GM19025 (cell line): Measurements from ENCODE around the gene STARD3NL.
"Not testable (repeated sequence)": the region's sequence is repeated elsewhere in the genome, so short reads cannot be mapped to it uniquely, and the experiment has no call there.

Source experiments
- ATAC-seq: cut with Tn5 transposase; IDR thresholded peaks from one replicate; pipeline ENCODE4 v1.9.1; 2021; ENCODE audit warnings: mild to moderate bottlenecking, low read depth, moderate library complexity; ENCODE audit not compliant: unreplicated experiment

STARD3NL gene

GRCh38 chr7:38220452-38220851 lies 42.4 kb downstream of the STARD3NL start:
- peak; percentile 58 for ATAC-seq

GRCh38 chr7:38222481-38223096 lies 44.5 kb downstream of the STARD3NL start:
- ATAC-seq = no peak

GRCh38 chr7:38223306-38223705 lies 45.3 kb downstream of the STARD3NL start:
- ATAC-seq = no peak

GRCh38 chr7:38224392-38224791 lies 46.3 kb downstream of the STARD3NL start:
- ATAC-seq = no peak

- ATAC-seq = no peak
Measured at GRCh38 chr7:38229386-38229785, 51.3 kb downstream of the STARD3NL start.

- no peak for ATAC-seq
Measured at GRCh38 chr7:38229884-38230642, 52.0 kb downstream of the STARD3NL start.

GRCh38 chr7:38232502-38233366 lies 54.7 kb downstream of the STARD3NL start:
- ATAC-seq = peak; percentile 73

- not testable (repeated sequence) for ATAC-seq
Measured at GRCh38 chr7:38234759-38235158, 56.7 kb downstream of the STARD3NL start.

GRCh38 chr7:38235606-38236005 lies 57.6 kb downstream of the STARD3NL start:
- ATAC-seq = no peak

GRCh38 chr7:38239129-38239528 lies 61.1 kb downstream of the STARD3NL start:
- not testable (repeated sequence) for ATAC-seq

GRCh38 chr7:38241071-38241470 lies 63.0 kb downstream of the STARD3NL start:
- no peak for ATAC-seq

GRCh38 chr7:38242814-38243213 lies 64.8 kb downstream of the STARD3NL start:
- no peak for ATAC-seq

- ATAC-seq = not testable (repeated sequence)
Measured at GRCh38 chr7:38243345-38243744, 65.3 kb downstream of the STARD3NL start.

GRCh38 chr7:38244516-38244915 lies 66.5 kb downstream of the STARD3NL start:
- no peak for ATAC-seq

- ATAC-seq = no peak
Measured at GRCh38 chr7:38245409-38245977, 67.4 kb downstream of the STARD3NL start.

GRCh38 chr7:38248069-38248567 lies 70.1 kb downstream of the STARD3NL start:
- ATAC-seq = no peak

- ATAC-seq = peak; percentile 69
Measured at GRCh38 chr7:38249849-38250248, 71.8 kb downstream of the STARD3NL start.

- no peak for ATAC-seq
Measured at GRCh38 chr7:38257350-38257677, 79.3 kb downstream of the STARD3NL start.

- not testable (repeated sequence) for ATAC-seq
Measured at GRCh38 chr7:38259157-38259556, 81.1 kb downstream of the STARD3NL start.

GRCh38 chr7:38261601-38262000 lies 83.6 kb downstream of the STARD3NL start:
- ATAC-seq = not testable (repeated sequence)

- not testable (repeated sequence) for ATAC-seq
Measured at GRCh38 chr7:38262026-38262425, 84.0 kb downstream of the STARD3NL start.
